GM19467 (cell line): ENCODE results near the gene NFIC.
"Not testable (repeated sequence)": the region's sequence is repeated elsewhere in the genome, so short reads cannot be mapped to it uniquely, and the experiment has no call there.

Experiments used
- ATAC-seq: cut with Tn5 transposase; IDR thresholded peaks from one replicate; pipeline ENCODE4 v1.9.1; 2021; ENCODE audit warnings: mild to moderate bottlenecking, moderate library complexity; ENCODE audit not compliant: unreplicated experiment

The NFIC gene

DNA sequence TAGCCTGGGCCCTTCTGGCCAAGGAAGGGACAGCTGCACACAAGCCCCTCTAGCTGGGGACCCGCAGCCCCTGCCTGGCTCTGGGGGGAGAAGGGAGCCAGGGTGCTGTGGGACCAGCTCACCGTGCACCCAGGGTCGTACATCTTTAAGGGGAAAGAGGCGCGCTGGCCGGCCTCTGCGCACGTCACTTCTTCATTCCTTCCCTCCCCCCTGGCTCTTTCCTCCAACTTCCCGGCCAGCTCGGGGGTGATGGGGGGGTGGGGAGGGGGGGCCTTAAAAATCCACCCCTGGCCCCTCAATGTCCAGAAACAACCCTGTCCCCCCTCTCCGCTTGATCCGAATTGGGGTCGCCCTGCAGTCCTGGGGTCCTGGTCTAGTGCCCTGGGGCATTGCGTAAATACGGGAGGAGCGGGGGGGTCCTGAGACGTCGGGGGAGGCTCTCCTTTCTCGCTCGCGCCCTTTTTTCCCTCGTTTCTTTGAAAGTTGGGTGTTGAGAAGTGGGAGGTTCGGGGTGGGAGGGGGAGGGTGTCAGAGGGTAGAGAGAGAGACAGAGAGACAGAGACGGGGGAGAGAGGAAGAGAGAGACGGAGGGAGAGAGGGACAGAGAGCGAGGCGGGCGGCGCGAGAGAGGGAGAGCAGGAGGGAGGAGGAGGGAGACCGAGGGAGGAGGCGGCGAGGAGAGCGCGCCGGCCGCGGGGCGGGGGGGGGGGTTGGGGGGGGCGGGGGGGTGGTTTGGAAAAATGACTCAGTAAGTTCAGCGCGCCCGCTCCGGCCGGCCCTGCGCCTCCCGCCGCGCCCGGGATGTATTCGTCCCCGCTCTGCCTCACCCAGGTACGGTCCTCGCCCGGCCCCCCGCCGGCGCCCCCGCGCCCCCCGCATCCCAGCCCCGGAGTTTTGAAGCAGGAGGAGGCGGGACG, at the start of gene NFIC:
Gene NFIC (plus strand): TSS at position 748 of the 917 bp plus-strand sequence. CDS start 54 bp downstream, at position 802.
- ATAC-seq = no peak

DNA sequence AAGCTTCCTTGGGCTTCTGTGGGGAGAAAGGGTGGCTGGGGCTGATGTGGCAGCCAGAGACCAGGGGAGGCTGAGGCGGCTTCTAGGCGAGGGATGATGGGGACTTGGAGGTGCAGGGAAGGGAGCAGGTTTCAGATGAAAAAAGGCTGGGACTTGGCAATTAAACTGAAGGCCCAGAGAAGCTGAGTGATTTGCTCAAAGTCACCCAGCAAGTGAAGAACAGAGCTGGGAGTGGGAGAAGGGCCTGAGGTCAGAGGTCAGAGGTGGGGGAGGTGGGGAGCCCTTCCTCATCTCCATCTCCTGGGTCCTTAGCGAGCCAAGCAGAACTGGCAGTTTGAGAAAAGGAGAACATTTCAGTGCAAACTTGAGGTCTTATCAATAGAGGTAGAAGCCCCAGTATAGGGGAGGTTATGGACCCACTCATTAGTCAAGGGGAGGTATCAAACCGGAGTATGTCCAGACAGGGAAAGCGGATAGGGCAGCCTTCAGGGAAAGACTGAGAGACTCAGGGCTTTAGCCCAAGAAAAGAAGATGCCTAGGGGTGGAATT, 49.6 kb upstream of the NFIC start:
- no peak for ATAC-seq

DNA sequence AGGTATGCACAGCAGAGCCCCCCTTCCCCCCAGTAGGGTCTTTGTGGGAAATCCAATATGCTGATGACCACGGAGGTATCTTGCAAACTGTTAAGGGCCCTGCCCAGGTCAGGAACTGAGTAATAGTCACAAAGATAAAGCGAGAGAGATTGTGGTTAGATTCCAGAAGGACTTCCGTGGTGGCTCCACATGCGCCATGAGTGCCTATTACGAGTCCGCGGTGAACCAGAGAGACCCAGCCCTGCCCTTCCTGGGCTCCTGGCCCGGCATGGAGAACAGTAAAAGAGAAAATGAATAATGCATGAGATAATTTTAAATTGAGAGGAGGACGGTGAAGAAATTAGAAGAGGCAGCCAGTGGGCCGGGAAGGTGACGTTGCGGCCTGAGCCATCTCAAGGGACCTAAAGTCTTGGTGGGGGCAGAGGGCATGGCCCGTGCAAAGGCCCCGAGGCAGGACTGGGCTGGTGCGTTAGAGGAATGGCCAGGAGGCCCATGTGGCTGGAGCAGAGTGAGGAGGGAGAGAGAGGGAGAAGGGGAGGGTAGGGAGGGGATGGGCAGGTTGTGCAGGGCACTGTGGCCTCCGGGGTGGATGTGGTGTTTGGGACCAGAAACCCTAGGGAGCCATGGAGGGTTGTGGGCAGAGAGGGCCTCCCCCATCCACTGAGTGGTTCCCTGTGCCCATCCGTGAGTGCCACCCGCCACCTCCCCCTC, 46.6 kb upstream of the NFIC start:
- no peak for ATAC-seq

DNA sequence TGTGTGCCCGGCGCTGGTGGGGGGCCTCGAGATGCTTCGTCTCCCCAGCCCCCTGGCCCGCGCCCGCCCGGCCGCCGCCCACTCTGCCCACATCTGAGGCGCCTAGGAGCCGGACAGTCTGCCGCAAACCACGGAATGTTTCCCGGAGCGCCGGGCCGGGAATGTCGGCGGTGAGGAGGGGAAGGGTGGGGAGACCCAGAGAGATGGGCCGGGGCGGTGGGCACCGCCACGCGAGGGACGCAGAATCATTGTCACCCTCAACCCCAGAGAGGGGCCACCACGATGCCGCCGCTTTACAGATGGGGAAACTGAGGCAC, 46.1 kb upstream of the NFIC start:
- ATAC-seq = no peak

DNA sequence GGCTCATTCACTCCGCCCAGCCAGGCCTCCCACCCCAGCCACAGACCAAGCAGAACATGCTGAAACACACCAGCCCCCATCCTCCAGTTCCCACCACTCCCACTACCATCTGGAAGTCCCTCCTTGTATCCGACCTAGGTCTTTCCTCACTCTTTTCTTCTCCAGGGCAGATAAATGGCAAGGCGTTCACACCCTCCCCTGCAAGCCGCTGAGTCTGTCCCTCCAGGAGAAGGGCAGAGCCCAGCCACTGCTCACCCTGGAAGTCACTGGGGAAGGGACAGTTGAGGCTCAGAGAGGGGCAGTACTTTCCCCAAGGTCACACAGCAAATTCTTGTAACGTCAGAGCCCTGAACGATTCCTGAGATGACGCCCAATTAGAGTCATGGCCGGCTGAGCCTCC, 45.5 kb upstream of the NFIC start:
- ATAC-seq = no peak

DNA sequence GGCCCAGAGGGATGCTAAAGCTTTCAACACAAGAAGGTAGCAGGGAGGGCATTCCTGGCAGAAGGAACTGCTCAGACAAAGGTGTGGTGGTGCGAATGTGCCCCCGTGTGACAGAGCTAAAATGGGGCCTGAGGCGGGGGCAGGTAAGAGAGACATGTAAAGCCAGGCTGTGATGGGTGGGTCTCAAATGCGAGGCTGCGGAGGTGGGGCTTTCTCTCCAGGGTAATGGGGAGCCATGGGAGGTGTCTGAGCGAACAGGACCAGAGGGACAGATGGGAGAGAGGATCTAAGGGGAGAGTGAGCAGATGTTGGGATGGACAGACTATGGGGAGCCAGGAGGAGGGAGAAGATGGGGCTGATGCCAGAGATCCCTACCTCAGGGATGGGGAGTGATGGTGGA, 44.7 kb upstream of the NFIC start:
- ATAC-seq = no peak

DNA sequence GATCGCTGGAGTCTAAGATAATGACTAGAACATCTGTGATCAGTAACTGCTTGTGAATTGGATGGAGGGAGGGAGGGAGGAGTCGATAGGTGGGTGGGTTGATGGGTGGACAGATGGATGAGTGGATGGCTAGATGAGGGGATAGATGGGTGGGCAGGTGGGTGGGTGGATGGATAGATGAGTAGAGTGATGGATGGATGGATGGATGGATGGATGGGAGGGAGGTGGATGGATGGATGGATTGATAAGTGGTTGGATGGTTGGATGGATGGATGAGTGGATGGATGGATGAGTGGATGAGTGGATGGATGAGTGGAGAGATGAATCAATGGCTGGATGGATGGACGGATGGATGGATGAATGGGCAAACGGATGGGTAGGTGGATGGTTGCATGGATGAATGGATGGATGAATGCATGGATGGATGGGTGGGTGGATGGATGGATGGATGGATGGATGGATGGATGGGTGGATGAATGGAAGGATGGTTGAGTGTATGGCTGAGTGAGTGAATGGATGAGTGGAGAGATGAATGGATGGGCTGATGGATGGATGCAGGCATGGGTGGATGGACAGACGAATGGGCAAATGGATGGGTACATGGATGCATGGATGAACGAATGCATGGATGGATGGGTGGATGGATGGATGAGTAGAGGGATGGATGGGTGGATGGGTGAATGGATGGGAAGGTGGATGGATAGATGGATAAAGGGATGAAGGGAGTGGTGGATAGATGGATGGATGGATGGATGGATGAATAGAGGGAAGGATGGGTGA, 44.0 kb upstream of the NFIC start:
- ATAC-seq = no peak

DNA sequence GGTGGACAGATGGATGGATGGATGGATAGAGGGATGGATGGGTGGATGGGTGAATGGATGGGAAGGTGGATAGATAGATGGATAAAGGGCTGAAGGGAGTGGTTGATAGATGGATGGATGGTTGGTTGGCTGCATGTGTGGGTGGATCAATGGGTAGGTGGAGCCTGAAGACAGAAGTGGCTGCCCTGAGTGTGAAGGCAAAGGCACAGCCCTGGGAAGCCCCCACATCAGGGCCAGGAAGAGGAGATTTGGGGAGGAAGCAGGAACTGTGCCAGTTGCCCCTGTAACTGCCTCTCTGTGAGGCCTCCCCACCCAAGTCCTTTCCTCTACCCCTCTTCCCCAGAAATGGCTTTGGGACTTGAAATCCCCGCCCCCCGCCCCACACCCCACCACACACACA, 43.4 kb upstream of the NFIC start:
- ATAC-seq = no peak

DNA sequence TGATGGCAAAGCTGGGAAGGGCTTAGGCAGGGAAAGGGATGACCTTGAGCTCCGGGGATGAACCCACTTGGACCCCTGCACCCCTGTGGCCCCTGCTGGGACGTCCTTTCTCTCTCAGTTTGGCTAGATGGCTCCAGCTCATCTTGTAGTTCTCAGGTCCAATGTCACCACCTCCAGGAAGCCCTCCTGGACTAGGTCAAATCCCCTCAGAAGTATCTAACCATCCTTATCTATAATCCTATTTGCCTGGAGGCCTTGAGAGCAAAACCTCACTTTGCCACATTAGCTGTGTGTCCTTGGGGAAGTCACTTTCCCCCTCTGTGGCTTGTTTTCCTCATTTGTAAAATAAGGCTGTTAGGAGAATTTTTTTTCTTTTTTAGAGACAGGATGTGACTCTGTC, 42.7 kb upstream of the NFIC start:
- no peak for ATAC-seq

DNA sequence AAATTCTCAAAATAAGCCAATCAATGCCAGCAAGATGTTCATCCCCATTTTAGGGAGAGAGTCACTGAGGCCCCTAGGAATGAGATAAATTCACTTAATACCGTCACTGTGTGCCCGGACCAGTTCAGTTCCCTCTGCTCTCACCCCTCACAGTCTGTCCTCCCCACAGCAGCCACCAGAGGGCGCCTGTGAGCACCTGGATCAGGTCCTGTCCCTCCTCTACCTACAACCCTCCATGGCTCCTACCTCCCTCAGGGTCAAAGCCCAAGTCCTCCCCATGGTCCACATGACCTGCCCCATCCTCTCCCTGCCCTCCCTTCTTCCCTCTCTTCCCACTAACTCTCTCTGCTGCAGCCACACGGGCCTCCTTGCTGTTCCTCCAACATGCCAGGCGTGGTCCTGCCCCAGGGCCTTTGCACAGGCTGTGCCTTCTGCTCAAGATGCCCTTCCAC, 42.0 kb upstream of the NFIC start:
- ATAC-seq = no peak

DNA sequence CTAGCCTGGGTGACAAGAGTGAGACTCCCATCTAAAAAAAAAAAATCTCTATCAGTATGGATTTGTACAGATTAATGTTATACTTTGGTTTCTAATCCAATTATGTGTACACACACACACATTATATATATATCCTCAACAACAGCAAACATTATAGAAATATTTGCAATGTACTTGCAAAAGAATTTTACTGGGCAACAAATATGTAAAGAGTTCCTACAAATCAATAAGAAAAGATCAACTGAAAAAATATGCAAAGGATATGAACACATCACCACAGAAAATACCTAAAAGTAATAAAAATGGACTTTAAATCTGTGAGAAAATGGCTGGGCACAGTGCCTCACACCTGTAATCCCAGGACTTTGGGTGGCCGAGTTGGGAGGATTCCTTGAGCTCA, 40.9 kb upstream of the NFIC start:
- no peak for ATAC-seq

DNA sequence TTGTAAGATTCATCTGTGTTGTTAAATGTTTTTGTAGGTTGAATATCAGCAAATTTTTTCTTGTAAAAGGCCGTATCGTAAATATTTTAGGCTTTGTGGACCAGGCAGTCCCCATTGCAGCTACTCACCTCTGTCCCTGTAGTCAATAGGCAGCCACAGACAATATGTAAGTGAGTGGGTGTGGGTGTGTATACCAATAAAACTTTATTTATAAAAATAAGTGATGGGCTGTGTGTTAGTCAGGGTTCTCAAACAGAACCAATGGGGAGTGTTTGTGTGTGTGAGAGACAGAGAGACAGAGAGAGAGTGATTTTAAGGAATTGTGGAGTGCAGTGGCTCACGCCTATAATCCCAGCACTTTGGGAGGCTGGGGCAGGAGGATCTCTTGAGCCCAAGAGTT, 37.6 kb upstream of the NFIC start:
- ATAC-seq = no peak

DNA sequence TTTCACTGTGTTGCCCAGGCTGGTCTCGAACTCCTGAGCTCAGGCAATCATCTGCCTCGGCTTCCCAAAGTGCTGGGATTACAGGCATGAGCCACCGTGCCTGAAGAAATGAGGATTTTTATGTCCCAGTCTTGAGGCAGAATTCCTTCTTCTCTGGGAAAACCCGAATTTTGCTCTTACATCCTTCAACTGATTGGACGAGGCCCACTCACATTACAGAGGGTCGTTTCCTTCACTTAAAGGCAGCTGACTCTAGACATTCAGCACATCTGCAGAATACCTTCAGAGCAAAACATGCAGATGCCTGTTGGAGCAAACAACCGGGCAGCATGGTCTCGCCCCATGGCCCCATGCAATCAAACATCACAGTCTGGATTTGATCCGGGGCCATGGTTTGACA, 36.3 kb upstream of the NFIC start:
- no peak for ATAC-seq

DNA sequence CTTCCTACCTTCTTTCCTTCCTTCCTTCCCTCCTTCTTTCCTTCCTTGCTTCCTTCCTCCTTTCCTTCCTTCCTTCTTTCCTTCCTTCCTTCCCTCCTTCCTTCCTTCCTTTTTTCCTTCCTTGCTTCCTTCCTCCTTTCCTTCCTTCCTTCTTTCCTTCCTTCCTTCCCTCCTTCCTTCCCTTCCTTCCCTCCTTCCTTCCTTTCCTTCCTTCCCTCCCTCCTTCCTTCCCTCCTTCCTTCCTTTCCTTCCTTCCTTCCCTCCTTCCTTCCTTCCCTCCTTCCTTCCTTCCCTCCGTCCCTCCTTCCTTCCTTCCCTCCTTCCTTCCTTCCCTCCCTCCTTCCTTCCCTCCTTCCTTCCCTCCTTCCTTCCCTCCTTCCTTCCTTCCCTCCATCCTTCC, 34.2 kb upstream of the NFIC start:
- ATAC-seq = not testable (repeated sequence)

DNA sequence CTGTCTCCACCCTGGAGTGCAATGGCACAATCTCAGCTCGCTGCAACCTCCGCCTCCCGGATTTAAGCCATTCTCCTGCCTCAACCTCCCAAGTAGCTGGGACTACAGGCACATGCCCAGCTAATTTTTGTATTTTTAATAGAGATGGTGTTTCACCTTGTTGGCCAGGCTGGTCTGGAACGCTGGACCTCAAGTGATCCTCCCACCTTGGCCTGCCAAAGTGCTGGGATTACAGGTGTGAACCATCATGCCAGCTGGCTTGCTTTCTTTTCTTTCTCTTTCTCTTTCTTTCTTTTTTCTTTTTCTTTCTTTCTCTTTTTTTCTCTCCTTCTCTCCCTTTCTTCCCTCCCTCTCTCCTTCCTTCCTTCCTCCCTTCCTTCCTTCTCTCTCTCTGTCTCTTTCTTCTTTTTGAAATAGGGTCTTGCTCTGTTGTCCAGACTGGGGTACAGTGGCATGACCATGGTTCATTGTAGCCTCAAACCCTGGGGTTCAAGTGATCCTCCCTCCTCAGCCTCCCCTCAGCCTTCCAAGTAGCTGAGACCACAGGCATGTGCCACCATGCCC, 33.3 kb upstream of the NFIC start:
- no peak for ATAC-seq

DNA sequence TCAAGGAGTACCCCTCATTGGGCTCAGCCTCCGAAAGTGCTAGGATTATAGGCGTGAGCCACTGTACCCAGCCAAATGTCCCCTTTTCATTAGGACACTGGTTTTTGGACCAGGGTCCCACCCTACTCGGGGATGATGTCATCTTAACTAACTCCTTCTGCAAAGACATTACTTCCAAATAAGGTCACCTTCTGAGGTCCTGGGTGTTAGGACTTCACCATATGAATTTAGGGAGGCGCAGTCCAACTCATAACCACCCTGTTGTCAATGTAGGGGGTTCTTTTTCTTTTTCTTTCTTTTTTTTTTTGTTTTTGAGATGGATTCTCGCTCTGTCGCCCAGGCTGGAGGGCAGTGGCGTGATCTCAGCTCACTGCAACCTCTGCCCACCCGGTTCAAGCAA, 32.7 kb upstream of the NFIC start:
- no peak for ATAC-seq

DNA sequence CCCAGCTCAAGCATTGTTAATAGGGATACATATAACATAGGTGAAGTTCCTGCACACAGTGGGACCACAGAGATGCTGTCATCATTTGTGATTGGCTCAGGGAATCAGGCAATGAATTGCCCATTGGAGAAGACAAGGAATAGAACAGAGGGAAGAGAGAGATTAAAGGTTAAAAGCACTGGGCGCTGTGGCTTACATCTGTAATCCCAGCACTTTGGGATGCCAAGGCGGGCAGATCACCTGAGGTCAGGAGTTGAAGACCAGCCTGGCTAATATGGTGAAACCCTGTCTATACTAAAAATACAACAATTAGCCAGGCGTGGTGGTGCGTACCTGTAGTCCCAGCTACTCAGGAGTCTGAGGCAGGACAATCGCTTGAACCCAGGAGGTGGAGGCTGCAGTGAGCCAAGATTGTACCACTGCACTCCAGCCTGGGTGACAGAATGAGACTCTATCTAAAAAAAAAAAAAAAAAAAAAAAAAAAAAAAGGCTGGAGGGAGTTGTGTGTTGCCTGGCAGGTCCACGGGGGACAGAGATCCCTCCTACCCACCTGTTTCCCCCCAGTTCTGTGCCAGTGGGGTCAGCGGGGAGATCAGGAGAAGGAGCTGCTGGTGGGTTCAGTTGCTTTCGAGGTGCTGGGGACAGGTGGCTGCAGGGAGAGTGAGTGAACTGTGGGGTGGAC, 31.5 kb upstream of the NFIC start:
- ATAC-seq = not testable (repeated sequence)

DNA sequence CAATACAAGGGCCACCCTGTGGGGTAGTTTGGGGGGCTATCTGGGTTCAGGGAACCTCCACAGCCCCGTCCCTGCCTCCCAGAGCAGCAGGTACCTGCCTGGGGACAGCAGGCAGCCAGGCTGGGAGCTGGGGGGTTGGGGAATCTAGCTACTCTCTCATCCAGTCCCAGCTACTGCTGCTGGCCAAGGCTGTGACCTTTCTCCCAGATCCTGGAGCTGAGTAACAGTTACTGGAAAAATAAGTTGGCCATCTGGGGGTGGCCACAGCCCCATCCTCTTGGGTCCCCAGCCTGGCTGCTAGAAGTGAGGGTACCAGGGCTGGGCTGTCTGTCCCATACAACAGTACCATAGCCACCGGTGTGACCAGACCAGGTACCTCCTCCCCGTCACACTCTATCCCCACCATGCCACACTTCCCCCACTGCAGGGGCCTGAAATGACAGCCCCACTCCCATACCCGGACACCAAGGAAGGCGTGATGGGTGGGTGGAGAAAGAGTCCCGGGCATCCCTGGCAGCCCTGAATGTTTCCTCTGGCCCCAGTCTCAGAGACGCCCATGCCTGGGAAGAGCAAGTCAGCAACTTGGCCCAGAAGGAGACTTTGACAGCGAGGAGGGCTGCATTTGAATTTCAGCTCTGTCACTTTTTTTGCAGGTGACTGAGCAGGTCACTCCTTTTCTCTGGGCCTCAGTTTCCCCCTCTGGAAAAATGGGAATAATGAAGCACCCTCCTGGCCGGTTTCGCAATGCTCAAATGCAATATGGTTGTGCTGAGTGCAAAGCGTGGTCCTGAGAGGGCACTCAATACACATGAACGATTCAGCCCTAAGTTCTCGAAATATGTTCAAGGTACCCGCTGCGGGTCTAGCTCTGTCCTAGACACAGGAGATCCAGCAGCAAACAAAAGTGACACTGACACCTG, 30.7 kb upstream of the NFIC start:
- no peak for ATAC-seq

DNA sequence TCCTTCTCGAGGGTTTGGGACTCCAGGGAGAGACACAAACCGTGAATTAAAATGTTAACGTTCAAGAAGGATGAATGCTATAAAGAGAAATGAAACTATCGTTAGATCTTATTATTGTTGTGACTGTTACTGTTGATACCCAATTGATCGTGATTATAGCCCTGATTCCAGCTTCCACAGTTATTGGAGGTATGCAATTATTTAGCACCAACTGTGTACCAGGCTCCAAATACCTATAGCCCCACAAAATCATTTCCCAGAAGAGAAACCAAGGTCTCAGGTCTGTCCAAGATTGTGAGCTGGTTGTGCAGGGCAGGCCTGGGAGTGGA, 30.1 kb upstream of the NFIC start:
- no peak for ATAC-seq
